GM23338 (cell line): ENCODE results near the gene PARP14. TPM values are rescaled to one million over a fixed set of nuclear protein-coding genes. Genes with fewer than 3 reads are reported as not detected.

Source experiments
- ATAC-seq: fragments of 200-7000 bp; cut with Tn5 transposase; 3 replicates; pipeline ENCODE4 v1.9.1; 2020
- DNase-seq: peaks from one replicate; pipeline ENCODE4 v3.0.0-alpha.2; 2015; ENCODE audit warnings: low spot score
- H2AFZ ChIP-seq: fragments of 200-600 bp; sonication (generic); 2 replicates; pipeline ENCODE4 v1.8.0; 2016; ENCODE audit warnings: antibody characterized with exemption, mild to moderate bottlenecking, moderate library complexity
- H3F3A ChIP-seq: fragments of 200-600 bp; sonication (generic); replicated peaks from 2 replicates; pipeline ENCODE4 v1.8.0; 2017; ENCODE audit warnings: antibody characterized with exemption, mixed run types, low read depth
- H3K27ac ChIP-seq: fragments of 200-600 bp; sonication (generic); 2 replicates; pipeline ENCODE4 v1.6.1; 2016; ENCODE audit warnings: low read depth
- H3K27me3 ChIP-seq: fragments of 200-600 bp; sonication (generic); 2 replicates; pipeline ENCODE4 v1.8.0; 2016; ENCODE audit warnings: mild to moderate bottlenecking, mixed run types, moderate library complexity; ENCODE audit not compliant: insufficient read depth
- H3K36me3 ChIP-seq: fragments of 200-600 bp; sonication (generic); 2 replicates; pipeline ENCODE4 v1.8.0; 2016; ENCODE audit warnings: mild to moderate bottlenecking; ENCODE audit not compliant: insufficient read depth
- H3K4me1 ChIP-seq: fragments of 200-600 bp; sonication (generic); 2 replicates; pipeline ENCODE4 v1.8.0; 2016; ENCODE audit warnings: mild to moderate bottlenecking, moderate library complexity; ENCODE audit not compliant: insufficient read depth
- H3K4me2 ChIP-seq: fragments of 200-600 bp; sonication (generic); 2 replicates; pipeline ENCODE4 v1.7.1; 2017; ENCODE audit warnings: mixed run types
- H3K4me3 ChIP-seq: fragments of 200-600 bp; sonication (generic); 2 replicates; pipeline ENCODE4 v1.6.1; 2016; ENCODE audit warnings: mixed run types
- H3K79me2 ChIP-seq: fragments of 200-600 bp; sonication (generic); replicated peaks from 2 replicates; pipeline ENCODE4 v1.8.0; 2017; ENCODE audit warnings: mild to moderate bottlenecking; ENCODE audit not compliant: insufficient read depth
- H3K9me2 ChIP-seq: fragments of 200-600 bp; sonication (generic); 2 replicates; pipeline ENCODE4 v1.8.0; 2017; ENCODE audit not compliant: insufficient read depth
- H4K20me1 ChIP-seq: fragments of 200-600 bp; sonication (generic); replicated peaks from 2 replicates; pipeline ENCODE4 v1.8.0; 2017; ENCODE audit warnings: mild to moderate bottlenecking; ENCODE audit not compliant: insufficient read depth
- H3K27ac Mint-ChIP-seq: 2 replicates; pipeline ENCODE4 v1.8.0; 2020; ENCODE audit warnings: inconsistent platforms, mild to moderate bottlenecking, moderate library complexity, mixed read lengths
- H3K27me3 Mint-ChIP-seq: 3 replicates; pipeline ENCODE4 v1.8.0; 2022; ENCODE audit warnings: low read depth, mild to moderate bottlenecking, moderate library complexity, mixed read lengths, inconsistent platforms; ENCODE audit not compliant: insufficient read depth, poor library complexity
- H3K36me3 Mint-ChIP-seq: 3 replicates; pipeline ENCODE4 v1.8.0; 2021; ENCODE audit warnings: low read depth, mild to moderate bottlenecking, inconsistent platforms, moderate library complexity, mixed read lengths
- H3K4me1 Mint-ChIP-seq: 3 replicates; pipeline ENCODE4 v1.8.0; 2020; ENCODE audit warnings: mild to moderate bottlenecking, inconsistent platforms, mixed read lengths
- H3K4me3 Mint-ChIP-seq: 3 replicates; pipeline ENCODE4 v1.8.0; 2021; ENCODE audit warnings: moderate library complexity, mild to moderate bottlenecking, inconsistent platforms, mixed read lengths
- H3K9me3 Mint-ChIP-seq: 3 replicates; pipeline ENCODE4 v1.8.0; 2020; ENCODE audit warnings: moderate library complexity, mild to moderate bottlenecking, inconsistent platforms, mixed read lengths
- CREB1 ChIP-seq: fragments of 250-450 bp; sonication (Bioruptor Pico); IDR thresholded peaks from 2 replicates; pipeline ENCODE4 v1.5.0; 2020; ENCODE audit warnings: low read depth, mild to moderate bottlenecking, moderate library complexity
- CTCF ChIP-seq, 2 experiments: fragments of 200-600 bp in 1 of 2; sonication (generic) in 1 of 2; conservative IDR thresholded peaks; 2 replicates each; pipeline versions ENCODE4 v1.5.1 to v1.6.1; 2016 to 2017; ENCODE audit warnings: antibody characterized with exemption in 2 of 2, low read depth in 2 of 2, mild to moderate bottlenecking in 2 of 2, moderate library complexity in 1 of 2
- ETS1 ChIP-seq: IDR thresholded peaks from 2 replicates; pipeline ENCODE4 v1.6.1; 2016; ENCODE audit warnings: antibody characterized with exemption
- EZH2 ChIP-seq: fragments of 200-600 bp; sonication (generic); IDR thresholded peaks from one replicate; pipeline ENCODE4 v1.8.0; 2017; ENCODE audit warnings: antibody characterized with exemption, mild to moderate bottlenecking, low read depth; ENCODE audit not compliant: unreplicated experiment
- EZH2phosphoT487 ChIP-seq: fragments of 200-600 bp; sonication (generic); IDR thresholded peaks from one replicate; pipeline ENCODE4 v1.8.1; 2018; ENCODE audit warnings: antibody characterized with exemption; ENCODE audit not compliant: unreplicated experiment
- JUNB ChIP-seq: IDR thresholded peaks from one replicate; pipeline ENCODE4 v1.6.1; 2016; ENCODE audit warnings: antibody characterized with exemption; ENCODE audit not compliant: unreplicated experiment
- NANOG ChIP-seq: IDR thresholded peaks from 2 replicates; pipeline ENCODE4 v1.6.1; 2016; ENCODE audit warnings: antibody characterized with exemption, borderline replicate concordance
- POLR2AphosphoS5 ChIP-seq: IDR thresholded peaks from 2 replicates; pipeline ENCODE4 v1.6.1; 2016; ENCODE audit warnings: antibody characterized with exemption, low read depth
- STAT1 ChIP-seq: IDR thresholded peaks from one replicate; pipeline ENCODE4 v1.6.1; 2016; ENCODE audit warnings: antibody characterized with exemption; ENCODE audit not compliant: unreplicated experiment
- ZNF114 ChIP-seq: fragments of 250-450 bp; sonication (Bioruptor Pico); IDR thresholded peaks from 2 replicates; pipeline ENCODE4 v1.5.0; 2020; ENCODE audit warnings: mild to moderate bottlenecking, moderate library complexity
- ZNF331 ChIP-seq: fragments of 250-450 bp; sonication (Bioruptor Pico); IDR thresholded peaks from 2 replicates; pipeline ENCODE4 v1.5.0; 2020; ENCODE audit warnings: low read depth, mild to moderate bottlenecking, moderate library complexity
- ZNF462 ChIP-seq: fragments of 250-450 bp; sonication (Bioruptor Pico); IDR thresholded peaks from 2 replicates; pipeline ENCODE4 v1.5.0; 2020; ENCODE audit warnings: mild to moderate bottlenecking, moderate library complexity
- polyA plus RNA-seq: library from polyadenylated mRNA; unstranded; fragments of >200 nt; fragmentation: Nextera tagmentation; extraction: Ambion mirVana; gene quantifications from 2 replicates; pipeline ENCODE4 v1.2.1, GENCODE V29; 2016
- total RNA-seq: library from RNA; depleted of rRNA; stranded (reverse); fragments of >200 nt; shearing (Covaris generic); gene quantifications from 2 replicates; pipeline ENCODE4 v1.2.3, GENCODE V29; 2014
- TF ChIP-seq, protein P1 (sequence below): IDR thresholded peaks from one replicate; pipeline ENCODE4 v1.6.1; 2018; ENCODE audit warnings: antibody characterized with exemption; ENCODE audit not compliant: unreplicated experiment

PARP14 gene
- total and polyA plus RNA-seq, 2 experiments from 2014 or later, result 7.8 to 26.0 TPM

DNA sequence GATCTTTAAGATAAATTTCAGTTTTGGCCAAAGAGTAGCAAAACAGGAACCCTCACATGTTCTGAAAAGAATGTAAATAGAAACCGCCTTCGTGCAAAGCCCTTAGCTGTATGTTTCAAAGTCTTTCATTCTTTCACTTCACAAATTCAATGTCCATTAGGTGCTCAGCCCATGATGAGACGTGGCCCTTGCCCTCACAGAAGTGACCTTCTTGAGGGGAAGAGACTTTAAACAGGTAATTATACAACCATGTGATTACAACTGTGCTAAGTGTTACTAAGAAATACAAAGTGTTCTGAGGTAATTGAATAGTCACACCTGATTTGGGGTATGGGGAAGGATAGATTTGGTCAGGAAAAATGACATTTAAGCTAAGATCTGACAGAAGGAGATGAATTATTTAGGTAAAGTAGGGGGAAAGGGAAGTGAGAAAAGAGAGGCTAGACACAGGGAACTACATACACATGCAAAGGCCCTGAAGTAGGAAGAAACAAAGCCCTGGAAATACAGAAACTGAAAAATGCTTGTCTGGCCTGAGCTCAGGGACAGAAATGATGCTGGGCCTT lies 93.4 kb downstream of the PARP14 start:
- peaks cover 5% of the 10 kb centered on the region; the same call in 1 of the 3 replicates for H3K9me3 Mint-ChIP-seq
- no peak for ATAC-seq

More for the DNA sequence above, 93.4 kb downstream of the PARP14 start:
- Histone ChIP-seq H3K27ac (no peak overlapping the region), H3K36me3 (no peaks in the 10 kb centered on the region), H3F3A (no peaks in the 10 kb centered on the region), H3K9me2 (no peaks in the 10 kb centered on the region), H2AFZ (no peak overlapping the region), H4K20me1 (no peaks in the 10 kb centered on the region), H3K4me3 (no peak overlapping the region), H3K79me2 (no peaks in the 10 kb centered on the region), H3K27me3 (no peaks in the 10 kb centered on the region), H3K4me2 (no peak overlapping the region), H3K4me1 (0 out of 2 replicates have a peak, but pooled peaks cover 3% of the 10 kb centered on the region)
- H3K27me3 Mint-ChIP-seq, result peaks cover 4% of the 10 kb centered on the region
- TF ChIP-seq, protein P1, sequence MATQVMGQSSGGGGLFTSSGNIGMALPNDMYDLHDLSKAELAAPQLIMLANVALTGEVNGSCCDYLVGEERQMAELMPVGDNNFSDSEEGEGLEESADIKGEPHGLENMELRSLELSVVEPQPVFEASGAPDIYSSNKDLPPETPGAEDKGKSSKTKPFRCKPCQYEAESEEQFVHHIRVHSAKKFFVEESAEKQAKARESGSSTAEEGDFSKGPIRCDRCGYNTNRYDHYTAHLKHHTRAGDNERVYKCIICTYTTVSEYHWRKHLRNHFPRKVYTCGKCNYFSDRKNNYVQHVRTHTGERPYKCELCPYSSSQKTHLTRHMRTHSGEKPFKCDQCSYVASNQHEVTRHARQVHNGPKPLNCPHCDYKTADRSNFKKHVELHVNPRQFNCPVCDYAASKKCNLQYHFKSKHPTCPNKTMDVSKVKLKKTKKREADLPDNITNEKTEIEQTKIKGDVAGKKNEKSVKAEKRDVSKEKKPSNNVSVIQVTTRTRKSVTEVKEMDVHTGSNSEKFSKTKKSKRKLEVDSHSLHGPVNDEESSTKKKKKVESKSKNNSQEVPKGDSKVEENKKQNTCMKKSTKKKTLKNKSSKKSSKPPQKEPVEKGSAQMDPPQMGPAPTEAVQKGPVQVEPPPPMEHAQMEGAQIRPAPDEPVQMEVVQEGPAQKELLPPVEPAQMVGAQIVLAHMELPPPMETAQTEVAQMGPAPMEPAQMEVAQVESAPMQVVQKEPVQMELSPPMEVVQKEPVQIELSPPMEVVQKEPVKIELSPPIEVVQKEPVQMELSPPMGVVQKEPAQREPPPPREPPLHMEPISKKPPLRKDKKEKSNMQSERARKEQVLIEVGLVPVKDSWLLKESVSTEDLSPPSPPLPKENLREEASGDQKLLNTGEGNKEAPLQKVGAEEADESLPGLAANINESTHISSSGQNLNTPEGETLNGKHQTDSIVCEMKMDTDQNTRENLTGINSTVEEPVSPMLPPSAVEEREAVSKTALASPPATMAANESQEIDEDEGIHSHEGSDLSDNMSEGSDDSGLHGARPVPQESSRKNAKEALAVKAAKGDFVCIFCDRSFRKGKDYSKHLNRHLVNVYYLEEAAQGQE, result no peak
- TF ChIP-seq CREB1 (CRISPR knock-in tag) (no peak), JUNB (no peak), CTCF (conservative IDR thresholded peaks at IDR 0.05; ENCODE audit: low read depth in 2 of 2) (no peak), NANOG (no peak), STAT1 (no peak), ETS1 (no peak), POLR2AphosphoS5 (no peak), EZH2phosphoT487 (no peak), ZNF331 (CRISPR knock-in tag) (no peak), EZH2 (no peak), ZNF114 (CRISPR knock-in tag) (no peak), ZNF462 (CRISPR knock-in tag) (no peak)
- H3K36me3 Mint-ChIP-seq, result peaks cover 5% of the 10 kb centered on the region; the same call in 1 of the 3 replicates
- H3K4me3 Mint-ChIP-seq, result no peak overlapping the region
- DNase-seq, result no peak
- no peak overlapping the region; the same call in 1 of the 2 replicates for H3K27ac Mint-ChIP-seq
- H3K4me1 Mint-ChIP-seq, result peaks cover 11% of the 10 kb centered on the region; the same call in 2 of the 3 replicates
